Right atrium auricular region (tissue), 2 donors: ENCODE data around the gene RPS27L. TPM values are rescaled to one million over a fixed set of nuclear protein-coding genes. Genes with fewer than 3 reads are reported as not detected.

Experiments used
- DNase-seq: peaks from one replicate; pipeline ENCODE4 v3.0.0-alpha.2; 2019; ENCODE audit warnings: low spot score
- H3K27ac ChIP-seq, 2 donors: fragments of 200-600 bp; sonication (generic); 1 replicate in 1 of 2; 2 replicates in 1 of 2; pipeline ENCODE4 v1.5.1; 2016 to 2019
- H3K27me3 ChIP-seq, 2 donors: fragments of 200-600 bp; sonication (generic); one replicate each; pipeline versions ENCODE4 v1.5.1 to v1.6.0; 2017 to 2019
- H3K36me3 ChIP-seq: fragments of 200-600 bp; sonication (generic); one replicate; pipeline ENCODE4 v1.5.1; 2016
- H3K4me1 ChIP-seq, 2 donors: fragments of 200-600 bp; sonication (generic); one replicate each; pipeline versions ENCODE4 v1.5.1 to v1.6.0; 2017 to 2019
- H3K4me3 ChIP-seq, 2 donors: fragments of 200-600 bp; sonication (generic); 1 replicate in 1 of 2; 2 replicates in 1 of 2; pipeline ENCODE4 v1.5.1; 2017 to 2019; ENCODE audit warnings: mild to moderate bottlenecking in 1 of 2, moderate library complexity in 1 of 2
- H3K9me3 ChIP-seq, 2 donors: fragments of 200-600 bp; sonication (generic); one replicate each; pipeline ENCODE4 v1.5.1; 2019
- total RNA-seq, 2 donors: library from RNA; depleted of rRNA; stranded (reverse); fragments of >200 nt; gene quantifications; one replicate each; pipeline ENCODE4 v1.1.0, GENCODE V29; 2016
- TF ChIP-seq, protein P1 (sequence below), 2 donors: fragments of 200-600 bp; sonication (generic); IDR thresholded peaks; one replicate each; pipeline ENCODE4 v1.5.1; 2019; ENCODE audit warnings: antibody characterized with exemption in 2 of 2

RPS27L gene
- total RNA-seq, 2 donors from 2014 or later, result 74.7 to 76.4 TPM

DNA sequence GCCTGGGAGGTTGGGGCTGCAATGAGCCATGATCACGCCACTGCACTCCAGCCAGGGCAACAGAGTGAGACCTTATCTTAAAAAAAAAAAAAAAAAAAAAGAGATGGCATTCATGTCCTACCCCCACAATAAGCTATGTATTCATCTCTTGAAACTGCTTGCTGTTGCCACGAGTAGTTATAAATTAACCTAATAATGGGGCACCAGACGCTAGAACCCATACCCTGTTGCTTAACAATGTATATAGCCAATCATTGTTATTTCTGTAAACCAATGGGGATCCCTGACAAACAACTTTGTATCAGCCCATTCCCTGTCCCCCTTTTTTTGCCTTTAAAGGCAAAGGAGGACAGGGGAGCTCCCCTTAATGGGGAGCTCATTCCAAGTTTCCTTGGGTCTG is 38.4 kb downstream of the RPS27L start:
- H3K4me1 ChIP-seq, result peaks cover 0 to 4% of the 10 kb centered on the region in 2 donors
- no peak overlapping the region for H3K4me3 ChIP-seq
- no peaks in the 10 kb centered on the region for H3K9me3 ChIP-seq
- H3K36me3 ChIP-seq, result no peaks in the 10 kb centered on the region
- H3K27ac ChIP-seq, result no peak overlapping the region
- H3K27me3 ChIP-seq, result no peaks in the 10 kb centered on the region
- DNase-seq, result no peak
- TF ChIP-seq, protein P1, sequence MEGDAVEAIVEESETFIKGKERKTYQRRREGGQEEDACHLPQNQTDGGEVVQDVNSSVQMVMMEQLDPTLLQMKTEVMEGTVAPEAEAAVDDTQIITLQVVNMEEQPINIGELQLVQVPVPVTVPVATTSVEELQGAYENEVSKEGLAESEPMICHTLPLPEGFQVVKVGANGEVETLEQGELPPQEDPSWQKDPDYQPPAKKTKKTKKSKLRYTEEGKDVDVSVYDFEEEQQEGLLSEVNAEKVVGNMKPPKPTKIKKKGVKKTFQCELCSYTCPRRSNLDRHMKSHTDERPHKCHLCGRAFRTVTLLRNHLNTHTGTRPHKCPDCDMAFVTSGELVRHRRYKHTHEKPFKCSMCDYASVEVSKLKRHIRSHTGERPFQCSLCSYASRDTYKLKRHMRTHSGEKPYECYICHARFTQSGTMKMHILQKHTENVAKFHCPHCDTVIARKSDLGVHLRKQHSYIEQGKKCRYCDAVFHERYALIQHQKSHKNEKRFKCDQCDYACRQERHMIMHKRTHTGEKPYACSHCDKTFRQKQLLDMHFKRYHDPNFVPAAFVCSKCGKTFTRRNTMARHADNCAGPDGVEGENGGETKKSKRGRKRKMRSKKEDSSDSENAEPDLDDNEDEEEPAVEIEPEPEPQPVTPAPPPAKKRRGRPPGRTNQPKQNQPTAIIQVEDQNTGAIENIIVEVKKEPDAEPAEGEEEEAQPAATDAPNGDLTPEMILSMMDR (IDR thresholded peaks at IDR 0.05), result no peak

DNA sequence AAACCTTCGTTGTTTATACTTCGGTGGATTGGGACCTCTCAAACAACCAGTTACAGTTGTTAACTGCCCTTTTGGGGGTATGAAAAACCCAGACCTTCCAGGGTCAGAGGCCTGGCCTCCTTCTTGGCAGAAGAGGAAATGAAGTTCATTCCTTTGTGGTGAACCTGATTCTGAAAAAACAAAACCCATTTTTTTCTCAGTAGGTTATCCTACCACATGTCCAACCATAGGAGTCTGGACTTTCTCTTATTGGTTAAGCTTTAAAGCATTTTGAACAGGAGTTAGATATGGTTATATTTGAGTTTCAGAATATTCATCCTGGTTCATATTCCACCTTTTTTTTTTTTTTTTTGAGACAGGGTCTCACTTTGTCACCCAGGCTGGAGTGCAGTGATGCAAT is 42.8 kb downstream of the RPS27L start:
- no peaks in the 10 kb centered on the region for H3K9me3 ChIP-seq
- H3K4me1 ChIP-seq, result no peaks in the 10 kb centered on the region
- H3K36me3 ChIP-seq, result no peaks in the 10 kb centered on the region
- TF ChIP-seq, protein P1 (IDR thresholded peaks at IDR 0.05), result no peak
- H3K27ac ChIP-seq, result no peak overlapping the region
- no peak overlapping the region for H3K4me3 ChIP-seq
- H3K27me3 ChIP-seq, result no peaks in the 10 kb centered on the region
- DNase-seq, result no peak

DNA sequence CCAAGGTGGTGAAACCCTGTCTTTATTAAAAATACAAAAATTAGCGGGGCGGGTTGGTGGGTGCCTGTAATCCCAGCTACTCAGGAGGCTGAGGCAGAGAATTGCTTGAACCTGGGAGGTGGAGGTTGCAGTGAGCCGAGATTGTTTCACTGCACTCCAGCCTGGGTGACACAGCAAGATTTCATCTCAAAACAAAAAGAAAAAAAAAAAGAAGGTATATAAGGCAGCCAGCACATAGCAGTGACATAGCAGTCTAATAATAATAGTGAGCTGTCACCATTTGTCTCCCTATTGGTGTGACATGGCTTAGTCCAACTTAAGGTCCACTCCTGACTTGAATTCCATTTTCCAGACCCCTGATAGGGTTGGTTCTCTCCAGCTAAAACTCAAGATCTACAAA is 44.4 kb downstream of the RPS27L start:
- H3K27me3 ChIP-seq, result no peaks in the 10 kb centered on the region
- H3K4me1 ChIP-seq, result no peaks in the 10 kb centered on the region
- no peaks in the 10 kb centered on the region for H3K9me3 ChIP-seq
- TF ChIP-seq, protein P1 (IDR thresholded peaks at IDR 0.05), result no peak
- no peaks in the 10 kb centered on the region for H3K36me3 ChIP-seq
- H3K27ac ChIP-seq, result no peak overlapping the region
- DNase-seq, result no peak
- H3K4me3 ChIP-seq, result no peak overlapping the region

DNA sequence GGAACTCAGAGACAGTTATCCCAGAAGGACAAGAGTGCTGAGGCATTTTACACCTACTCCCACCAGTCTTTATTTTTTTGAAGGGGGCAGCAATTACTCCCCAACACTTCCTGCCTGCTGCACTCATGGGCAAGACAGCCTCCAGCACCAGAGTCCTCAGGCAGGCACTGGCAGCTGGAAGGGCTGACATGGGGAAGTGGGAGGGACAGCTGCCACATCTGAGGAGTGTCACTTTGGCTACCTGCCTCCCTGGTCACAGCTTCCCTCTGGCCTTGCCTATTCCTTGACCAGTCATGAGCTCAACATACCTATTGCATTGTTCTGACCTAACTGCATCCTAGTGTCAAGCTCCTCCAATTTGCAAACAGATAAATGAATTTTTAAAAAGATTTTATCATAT is 45.8 kb downstream of the RPS27L start:
- Histone ChIP-seq H3K9me3 (no peaks in the 10 kb centered on the region), H3K4me3 (no peak overlapping the region), H3K27ac (no peak overlapping the region), H3K4me1 (no peaks in the 10 kb centered on the region), H3K27me3 (no peaks in the 10 kb centered on the region), H3K36me3 (no peaks in the 10 kb centered on the region)
- TF ChIP-seq, protein P1 (IDR thresholded peaks at IDR 0.05), result no peak
- DNase-seq, result no peak

- no peaks in the 10 kb centered on the region for H3K27me3 ChIP-seq
- TF ChIP-seq, protein P1 (IDR thresholded peaks at IDR 0.05), result no peak
- no peak overlapping the region for H3K4me3 ChIP-seq
- no peak overlapping the region for H3K27ac ChIP-seq
- H3K36me3 ChIP-seq, result no peaks in the 10 kb centered on the region
- no peaks in the 10 kb centered on the region for H3K4me1 ChIP-seq
- H3K9me3 ChIP-seq, result no peaks in the 10 kb centered on the region
- no peak for DNase-seq
Measured at GRCh38 chr15:63110428-63111026, 46.8 kb downstream of the RPS27L start.

- TF ChIP-seq, protein P1 (IDR thresholded peaks at IDR 0.05), result no peak
Measured at GRCh38 chr15:63109920-63110319, 47.4 kb downstream of the RPS27L start.

More at GRCh38 chr15:63109920-63110319, 47.4 kb downstream of the RPS27L start:
- Histone ChIP-seq H3K4me3 (no peak overlapping the region), H3K27ac (no peak overlapping the region), H3K4me1 (no peaks in the 10 kb centered on the region), H3K27me3 (no peaks in the 10 kb centered on the region), H3K36me3 (no peaks in the 10 kb centered on the region), H3K9me3 (no peaks in the 10 kb centered on the region)
- DNase-seq, result no peak
